Ramos (cell line): ENCODE results near the gene MPPED2.

Source experiments
- in situ Hi-C: fragments of 300-500 bp; cut with MboI; formaldehyde crosslinking; loops from one replicate; pipeline ENCODE4 v1.14.3; 2022; ENCODE audit warnings: low sequenced_read_pairs; ENCODE audit not compliant: unreplicated experiment

The MPPED2 gene

GRCh38 chr11:30458541-30458940 lies 127.6 kb downstream of the MPPED2 start:
- in situ Hi-C loops = no loop called here

GRCh38 chr11:30457087-30457486 lies 129.1 kb downstream of the MPPED2 start:
- in situ Hi-C loops = no loop called here

- in situ Hi-C loops = no loop called here
Measured at GRCh38 chr11:30455025-30455424, 131.1 kb downstream of the MPPED2 start.

- in situ Hi-C loops = no loop called here
Measured at GRCh38 chr11:30454541-30454940, 131.6 kb downstream of the MPPED2 start.

- in situ Hi-C loops = no loop called here
Measured at GRCh38 chr11:30454111-30454510, 132.0 kb downstream of the MPPED2 start.

GRCh38 chr11:30453705-30454104 lies 132.4 kb downstream of the MPPED2 start:
- in situ Hi-C loops = no loop called here

GRCh38 chr11:30452842-30453241 lies 133.3 kb downstream of the MPPED2 start:
- in situ Hi-C loops = no loop called here

GRCh38 chr11:30452114-30452513 lies 134.0 kb downstream of the MPPED2 start:
- in situ Hi-C loops = no loop called here

- in situ Hi-C loops = no loop called here
Measured at GRCh38 chr11:30451626-30452025, 134.5 kb downstream of the MPPED2 start.

GRCh38 chr11:30451167-30451566 lies 135.0 kb downstream of the MPPED2 start:
- in situ Hi-C loops = no loop called here

- in situ Hi-C loops = no loop called here
Measured at GRCh38 chr11:30447058-30447640, 139.0 kb downstream of the MPPED2 start.

GRCh38 chr11:30446520-30446919 lies 139.6 kb downstream of the MPPED2 start:
- in situ Hi-C loops = no loop called here

- in situ Hi-C loops = no loop called here
Measured at GRCh38 chr11:30445056-30445455, 141.1 kb downstream of the MPPED2 start.

- in situ Hi-C loops = no loop called here
Measured at GRCh38 chr11:30440510-30440909, 145.6 kb downstream of the MPPED2 start.

- in situ Hi-C loops = no loop called here
Measured at GRCh38 chr11:30436801-30437200, 149.4 kb downstream of the MPPED2 start.

GRCh38 chr11:30435488-30435887 lies 150.7 kb downstream of the MPPED2 start:
- in situ Hi-C loops = no loop called here

- in situ Hi-C loops = no loop called here
Measured at GRCh38 chr11:30434901-30435300, 151.3 kb downstream of the MPPED2 start.

- in situ Hi-C loops = no loop called here
Measured at GRCh38 chr11:30433831-30434230, 152.3 kb downstream of the MPPED2 start.

- in situ Hi-C loops = no loop called here
Measured at GRCh38 chr11:30432716-30433115, 153.4 kb downstream of the MPPED2 start.

- in situ Hi-C loops = no loop called here
Measured at GRCh38 chr11:30432178-30432577, 154.0 kb downstream of the MPPED2 start.

- in situ Hi-C loops = no loop called here
Measured at GRCh38 chr11:30431127-30431814, 154.9 kb downstream of the MPPED2 start.

- in situ Hi-C loops = no loop called here
Measured at GRCh38 chr11:30429550-30429949, 156.6 kb downstream of the MPPED2 start.
